H9 (cell line): ENCODE measurements around the gene HOXA1. TPM values are rescaled to one million over a fixed set of nuclear protein-coding genes. Genes with fewer than 3 reads are reported as not detected.

Source experiments
- DNase-seq: peaks from one replicate; pipeline ENCODE4 v3.0.0-alpha.2; 2017
- H2AFZ ChIP-seq: one replicate; pipeline ENCODE4 v1.6.1; 2013; ENCODE audit warnings: mild to moderate bottlenecking, low read length, control low read depth, moderate library complexity
- H2AK5ac ChIP-seq: 2 replicates; pipeline ENCODE4 v1.6.1; 2013; ENCODE audit warnings: low read length, control low read depth, mixed read lengths; ENCODE audit not compliant: insufficient read length
- H2BK120ac ChIP-seq: one replicate; pipeline ENCODE4 v1.6.1; 2013; ENCODE audit warnings: low read depth, mild to moderate bottlenecking, low read length, control low read depth, inconsistent platforms; ENCODE audit not compliant: poor library complexity, severe bottlenecking
- H2BK12ac ChIP-seq: 2 replicates; pipeline ENCODE4 v1.6.1; 2013; ENCODE audit warnings: low read length, control low read depth, mixed read lengths, low read depth; ENCODE audit not compliant: insufficient read length
- H2BK15ac ChIP-seq: 2 replicates; pipeline ENCODE4 v1.6.1; 2013; ENCODE audit warnings: low read depth, low read length, control low read depth
- H2BK20ac ChIP-seq: one replicate; pipeline ENCODE4 v1.6.1; 2013; ENCODE audit warnings: low read depth, mild to moderate bottlenecking, low read length, control low read depth, inconsistent platforms; ENCODE audit not compliant: poor library complexity, severe bottlenecking
- H2BK5ac ChIP-seq: 2 replicates; pipeline ENCODE4 v1.6.1; 2013; ENCODE audit warnings: low read length, control low read depth, mixed read lengths; ENCODE audit not compliant: insufficient read length
- H3K14ac ChIP-seq: 2 replicates; pipeline ENCODE4 v1.6.1; 2013; ENCODE audit warnings: low read length, control low read depth; ENCODE audit not compliant: insufficient read depth
- H3K18ac ChIP-seq: 2 replicates; pipeline ENCODE4 v1.6.1; 2013; ENCODE audit warnings: low read depth, mild to moderate bottlenecking, mixed read lengths, low read length, control low read depth; ENCODE audit not compliant: insufficient read length
- H3K23ac ChIP-seq: 2 replicates; pipeline ENCODE4 v1.6.1; 2013; ENCODE audit warnings: low read length, control low read depth, mixed read lengths, low read depth; ENCODE audit not compliant: insufficient read length
- H3K23me2 ChIP-seq: 2 replicates; pipeline ENCODE4 v1.6.1; 2013; ENCODE audit warnings: low read depth, mild to moderate bottlenecking, mixed read lengths, low read length, control low read depth; ENCODE audit not compliant: insufficient read length, poor library complexity, severe bottlenecking
- H3K27ac ChIP-seq: 2 replicates; pipeline ENCODE4 v1.5.1; 2013; ENCODE audit warnings: low read length, control low read depth, mixed read lengths, low read depth; ENCODE audit not compliant: insufficient read length
- H3K27me3 ChIP-seq: 2 replicates; pipeline ENCODE4 v1.6.1; 2013; ENCODE audit warnings: low read length, control low read depth, inconsistent platforms; ENCODE audit not compliant: insufficient read depth
- H3K4ac ChIP-seq: 2 replicates; pipeline ENCODE4 v1.6.1; 2013; ENCODE audit warnings: low read depth, mild to moderate bottlenecking, control low read depth, inconsistent platforms, low read length, moderate library complexity
- H3K4me1 ChIP-seq: 2 replicates; pipeline ENCODE4 v1.6.1; 2013; ENCODE audit warnings: low read length, control low read depth, inconsistent platforms; ENCODE audit not compliant: insufficient read depth
- H3K4me2 ChIP-seq: 2 replicates; pipeline ENCODE4 v1.6.1; 2013; ENCODE audit warnings: low read length, control low read depth, mixed read lengths; ENCODE audit not compliant: insufficient read length, insufficient read depth
- H3K56ac ChIP-seq: 2 replicates; pipeline ENCODE4 v1.6.1; 2013; ENCODE audit warnings: low read depth, mild to moderate bottlenecking, mixed read lengths, low read length, control low read depth; ENCODE audit not compliant: insufficient read length
- H3K79me1 ChIP-seq: 2 replicates; pipeline ENCODE4 v1.6.1; 2013; ENCODE audit warnings: low read depth, mild to moderate bottlenecking, moderate library complexity, low read length, control low read depth, inconsistent platforms; ENCODE audit not compliant: insufficient read depth, poor library complexity, severe bottlenecking
- H3K79me2 ChIP-seq: 2 replicates; pipeline ENCODE4 v1.6.1; 2013; ENCODE audit warnings: low read length, control low read depth, inconsistent platforms; ENCODE audit not compliant: insufficient read depth
- H3K9ac ChIP-seq: 2 replicates; pipeline ENCODE4 v1.6.1; 2013; ENCODE audit warnings: low read length, control low read depth, mixed read lengths; ENCODE audit not compliant: insufficient read length; ENCODE audit errors: extremely low read depth
- H3K9me3 ChIP-seq: one replicate; pipeline ENCODE4 v1.6.1; 2013; ENCODE audit warnings: low read depth, low read length, inconsistent platforms; ENCODE audit not compliant: control insufficient read depth
- H3T11ph ChIP-seq: one replicate; pipeline ENCODE4 v1.6.1; 2013; ENCODE audit warnings: mild to moderate bottlenecking, low read length, control low read depth, inconsistent platforms
- H4K20me1 ChIP-seq: one replicate; pipeline ENCODE4 v1.6.1; 2013; ENCODE audit not compliant: control insufficient read depth, insufficient read length, insufficient read depth
- H4K5ac ChIP-seq: 2 replicates; pipeline ENCODE4 v1.6.1; 2013; ENCODE audit warnings: low read depth, mild to moderate bottlenecking, mixed read lengths, low read length, control low read depth; ENCODE audit not compliant: insufficient read length
- H4K8ac ChIP-seq: replicated peaks from 2 replicates; pipeline ENCODE4 v1.6.1; 2013; ENCODE audit warnings: low read length, control low read depth, mixed read lengths, low read depth; ENCODE audit not compliant: insufficient read length
- H4K91ac ChIP-seq: 2 replicates; pipeline ENCODE4 v1.6.1; 2013; ENCODE audit warnings: low read depth, mild to moderate bottlenecking, moderate library complexity, mixed read lengths, low read length, control low read depth; ENCODE audit not compliant: insufficient read length
- H3K27ac Mint-ChIP-seq, 3 experiments: 2 replicates in 2 of 3; 3 replicates in 1 of 3; pipeline ENCODE4 v1.8.0; 2020 to 2021; ENCODE audit warnings: mixed read lengths in 3 of 3, mild to moderate bottlenecking in 1 of 3, moderate library complexity in 1 of 3
- H3K27me3 Mint-ChIP-seq: 2 replicates; pipeline ENCODE4 v1.8.0; 2021; ENCODE audit warnings: low read depth, mild to moderate bottlenecking, moderate library complexity, mixed read lengths
- H3K36me3 Mint-ChIP-seq, 3 experiments: 2 replicates in 2 of 3; 3 replicates in 1 of 3; pipeline ENCODE4 v1.8.0; 2020 to 2021; ENCODE audit warnings: low read depth in 3 of 3, mixed read lengths in 3 of 3; ENCODE audit not compliant: insufficient read depth in 1 of 3
- H3K4me1 Mint-ChIP-seq, 2 experiments: 2 replicates each; pipeline ENCODE4 v1.8.0; 2020; ENCODE audit warnings: mixed read lengths in 2 of 2
- H3K4me3 Mint-ChIP-seq, 2 experiments: 2 replicates in 1 of 2; 3 replicates in 1 of 2; pipeline ENCODE4 v1.8.0; 2020 to 2021; ENCODE audit warnings: mild to moderate bottlenecking in 2 of 2, mixed read lengths in 2 of 2, moderate library complexity in 1 of 2
- H3K9me3 Mint-ChIP-seq, 2 experiments: 2 replicates in 1 of 2; 3 replicates in 1 of 2; pipeline ENCODE4 v1.8.0; 2020; ENCODE audit warnings: mild to moderate bottlenecking in 2 of 2, mixed read lengths in 2 of 2, moderate library complexity in 1 of 2
- CTCF ChIP-seq: fragments of 200-600 bp; sonication (generic); conservative IDR thresholded peaks from 3 replicates; pipeline ENCODE4 v1.8.0; 2021; ENCODE audit warnings: antibody characterized with exemption, mild to moderate bottlenecking
- WGBS: extraction: QIAGEN DNeasy Blood & Tissue Kit; methylation state at CpG from one replicate; pipeline ENCODE4 v1.1.7; 2013; ENCODE audit warnings: missing lambda C conversion rate, low lambda C conversion rate, mixed read lengths; ENCODE audit not compliant: insufficient read length; ENCODE audit errors: extremely low coverage; 5-methylcytosine and 5-hydroxymethylcytosine counted together
- total RNA-seq: library from RNA; stranded (reverse); gene quantifications from 2 replicates; pipeline ENCODE4 v1.2.1, GENCODE V29; 2021

Gene HOXA1
- total RNA-seq, 1 experiment from 2014 or later = not detected

GRCh38 chr7:27082171-27082570, 13.6 kb downstream of the HOXA1 start:
- Mint-ChIP-seq H3K36me3 (no peaks in the 10 kb centered on the region), H3K4me3 (no peak overlapping the region), H3K27me3 (peaks cover 38% of the 10 kb centered on the region), H3K4me1 (peaks cover 8% of the 10 kb centered on the region in 2 experiments), H3K9me3 (no peaks in the 10 kb centered on the region), H3K27ac (no peak overlapping the region)
- Histone ChIP-seq H2AK5ac (no peak overlapping the region), H3K9ac (no peak overlapping the region), H3K23ac (no peak overlapping the region), H3K79me1 (no peaks in the 10 kb centered on the region), H3K4ac (no peak overlapping the region), H4K5ac (no peak overlapping the region), H3K14ac (no peak overlapping the region), H2AFZ (no peak overlapping the region), H3K27me3 (no peaks in the 10 kb centered on the region; the same call in 1 of the 2 replicates), H4K8ac (no peak overlapping the region), H4K20me1 (no peaks in the 10 kb centered on the region), H3T11ph (no peak overlapping the region), H3K79me2 (no peaks in the 10 kb centered on the region), H3K18ac (no peak overlapping the region), H3K23me2 (no peaks in the 10 kb centered on the region), H2BK12ac (no peak overlapping the region), H2BK5ac (no peak overlapping the region), H4K91ac (no peak overlapping the region), H3K56ac (no peak overlapping the region), H3K27ac (no peak overlapping the region), H2BK120ac (no peak overlapping the region), H3K4me1 (no peaks in the 10 kb centered on the region), H2BK20ac (no peak overlapping the region), H3K9me3 (no peaks in the 10 kb centered on the region), H2BK15ac (no peak overlapping the region), H3K4me2 (no peak overlapping the region)
- DNase-seq = no peak
- no peak for TF ChIP-seq CTCF
- no CpG with 5 or more reads among the region's 1 CpG for WGBS
